ENCODE measurements around the gene EMSY.

GRCh38 chr11:76558473-76558872 lies 113.7 kb downstream of the EMSY start:
- no peak for TF ChIP-seq EP300 (IDR thresholded peaks at IDR 0.05)
- no peak for TF ChIP-seq CTCF (IDR thresholded peaks at IDR 0.05)
- no peak for TF ChIP-seq POLR2A (IDR thresholded peaks at IDR 0.05)
